NCI-H1417 treated with DMSO at 0.1 percent for 48 hours (cell line): ENCODE data around the gene FHL1.

Experiments used
- DNase-seq: peaks from one replicate; lab custom pipeline; 2025; lab: John Stamatoyannopoulos, UW

Gene FHL1

DNA sequence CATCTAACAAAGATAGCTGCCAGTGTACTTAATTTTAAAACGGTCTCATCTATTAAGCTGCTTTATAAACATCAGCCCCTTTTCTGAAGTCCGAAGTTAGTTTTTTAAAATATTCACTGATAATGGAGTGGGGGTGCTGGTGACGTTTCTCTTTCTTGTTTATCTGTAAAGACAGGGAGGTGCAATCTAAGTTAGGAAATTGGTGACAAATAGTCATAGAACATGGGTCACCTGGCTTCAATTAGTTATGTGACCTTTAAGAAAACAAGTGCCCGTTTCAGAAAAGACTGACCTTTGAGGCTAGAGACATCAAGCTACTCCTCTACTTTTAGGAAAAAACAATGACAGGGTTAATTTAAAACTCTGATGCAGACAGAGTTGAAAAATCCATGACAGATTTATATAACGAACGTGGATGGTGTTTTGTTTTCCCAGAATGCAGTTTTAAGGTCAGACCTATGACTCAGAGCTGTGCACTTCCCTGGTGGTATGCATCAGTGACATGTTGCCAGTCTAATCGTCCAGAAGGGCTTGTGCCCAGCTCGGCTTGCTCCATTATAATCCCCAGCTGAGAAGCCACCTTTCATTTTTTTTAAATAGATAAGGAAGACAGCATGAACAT is 38.2 kb downstream of the FHL1 start:
- no peak for DNase-seq

DNA sequence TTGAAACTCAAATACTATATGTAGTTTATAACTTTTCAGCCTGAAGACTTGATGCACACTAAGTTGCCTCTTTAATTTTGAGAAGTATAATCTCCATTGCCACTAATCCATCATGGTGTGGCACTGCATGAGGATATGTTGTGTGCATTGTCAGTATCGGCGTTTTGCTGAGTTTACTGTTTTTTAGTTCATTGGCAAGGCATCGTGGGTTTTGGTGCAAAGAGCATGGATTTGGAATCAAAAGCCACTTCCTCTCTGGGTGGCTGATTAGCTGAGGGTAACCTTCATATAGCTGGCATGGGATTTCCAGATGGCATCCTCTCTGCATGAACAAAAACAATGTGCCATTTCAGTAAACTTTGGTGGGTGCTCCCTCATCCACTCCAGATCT is 38.7 kb downstream of the FHL1 start:
- DNase-seq = no peak

DNA sequence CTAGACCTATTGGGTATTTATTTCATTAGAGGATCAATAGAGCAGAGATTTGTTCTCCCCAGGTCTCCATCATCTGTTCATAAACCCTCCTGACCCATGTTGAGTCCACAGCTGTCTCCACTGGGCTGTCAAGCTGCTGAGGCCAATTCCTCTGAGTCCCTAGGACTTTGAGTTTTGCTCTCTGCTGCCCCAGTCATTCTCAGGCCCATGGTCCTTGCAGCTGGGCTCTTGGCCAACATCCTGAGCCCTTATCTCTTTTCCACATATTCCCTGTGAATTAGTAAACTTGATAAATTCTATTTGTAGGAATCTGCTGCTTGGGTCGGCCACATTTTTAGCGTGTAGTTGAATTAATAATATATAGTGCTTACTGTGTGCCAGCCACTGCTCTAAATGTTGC is 41.9 kb downstream of the FHL1 start:
- DNase-seq = no peak

DNA sequence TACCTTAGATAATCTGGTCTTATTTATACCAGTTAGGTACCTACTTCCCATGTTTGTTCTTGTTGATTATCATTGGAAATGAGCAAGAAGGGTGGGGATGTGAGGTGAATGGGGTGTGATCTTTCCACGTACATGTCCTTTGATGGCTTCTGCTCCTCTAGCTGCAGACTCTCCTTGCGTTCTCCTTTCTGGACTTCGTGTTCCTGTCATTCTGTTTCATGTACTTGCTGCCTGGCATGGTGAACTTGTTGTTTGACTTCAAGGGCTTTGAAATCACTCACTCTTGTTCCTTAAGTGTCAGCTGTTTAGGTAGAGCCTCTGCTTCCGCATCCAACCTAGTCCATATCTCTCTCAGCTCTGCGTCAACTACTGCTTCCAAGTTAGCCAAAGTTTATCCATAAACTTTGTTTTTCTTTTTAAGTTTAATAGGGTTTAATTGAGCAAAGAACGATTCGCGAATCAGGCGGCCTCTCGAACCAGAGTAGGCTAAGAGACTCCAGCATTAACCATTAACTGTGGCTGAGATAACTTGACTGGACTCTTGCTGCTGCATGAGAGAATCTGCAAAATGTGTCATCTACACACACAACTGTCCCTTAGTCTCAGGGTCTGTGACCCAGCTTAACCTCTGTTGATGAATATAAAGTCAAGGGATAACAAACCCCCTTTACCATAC is 42.8 kb downstream of the FHL1 start:
- DNase-seq = no peak

DNA sequence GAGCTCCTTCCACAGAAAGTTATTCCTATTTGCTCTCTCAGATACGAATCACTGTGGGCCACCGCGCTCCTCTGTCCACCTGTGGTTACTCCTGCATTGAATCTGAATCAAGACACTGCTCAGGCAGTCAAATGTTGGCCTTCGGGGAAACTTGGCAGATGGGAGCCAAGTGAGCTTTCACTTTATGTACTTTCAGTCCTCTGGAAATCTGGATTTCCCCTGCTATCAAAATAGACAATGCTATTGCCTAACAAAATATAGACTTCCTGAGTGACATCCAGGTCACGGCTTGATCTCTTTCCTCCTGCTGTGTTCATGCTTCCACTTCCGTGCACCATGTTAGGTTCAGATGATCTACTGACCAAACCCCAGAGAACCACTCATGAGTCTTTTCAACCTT is 43.8 kb downstream of the FHL1 start:
- DNase-seq = no peak

DNA sequence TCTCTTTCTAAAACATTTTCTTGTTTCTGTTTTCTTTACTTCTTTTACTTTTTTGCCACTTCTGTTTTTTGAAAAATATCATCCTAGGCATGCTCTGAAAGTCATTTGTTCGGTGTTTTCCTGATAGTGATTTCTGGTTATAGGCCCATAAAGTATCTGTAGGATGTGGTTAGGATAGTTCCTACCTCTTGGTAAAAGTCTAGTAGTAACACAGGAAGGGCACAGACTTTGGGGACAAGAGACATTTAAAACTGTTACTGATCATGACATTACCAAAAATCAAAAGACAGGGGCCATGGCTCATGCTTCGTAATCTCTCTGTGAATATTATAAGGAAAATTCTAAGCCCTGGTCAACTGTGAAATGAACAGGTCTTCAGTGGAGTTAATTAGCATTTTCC is 44.8 kb downstream of the FHL1 start:
- DNase-seq = no peak

DNA sequence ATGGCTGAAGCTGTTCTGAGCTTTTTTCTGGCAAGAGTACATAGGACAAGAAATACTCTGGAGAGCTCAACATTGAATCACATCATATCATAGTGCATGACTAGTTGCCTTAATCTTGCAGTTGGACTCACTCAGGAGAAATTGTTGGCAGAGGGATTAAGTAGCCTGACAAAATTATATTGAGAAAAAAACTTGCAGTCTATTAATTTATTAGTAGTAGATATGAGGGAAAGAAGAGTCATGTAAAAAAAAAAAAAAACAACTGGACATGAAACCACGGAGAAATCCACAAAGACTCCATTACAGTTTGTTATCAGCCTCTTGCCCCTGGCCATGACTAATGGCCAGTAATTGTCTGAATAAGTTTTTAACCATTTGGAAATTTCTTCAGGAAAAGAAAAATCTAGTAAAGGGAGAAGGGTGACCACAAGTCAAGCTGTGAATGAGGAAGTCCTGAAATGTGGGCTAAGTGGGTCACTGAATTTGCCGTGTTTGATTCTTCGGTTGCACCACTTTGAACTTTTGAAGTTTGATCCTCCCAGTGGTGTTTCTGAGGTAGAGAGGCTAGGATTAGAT is 45.6 kb downstream of the FHL1 start:
- DNase-seq = no peak

DNA sequence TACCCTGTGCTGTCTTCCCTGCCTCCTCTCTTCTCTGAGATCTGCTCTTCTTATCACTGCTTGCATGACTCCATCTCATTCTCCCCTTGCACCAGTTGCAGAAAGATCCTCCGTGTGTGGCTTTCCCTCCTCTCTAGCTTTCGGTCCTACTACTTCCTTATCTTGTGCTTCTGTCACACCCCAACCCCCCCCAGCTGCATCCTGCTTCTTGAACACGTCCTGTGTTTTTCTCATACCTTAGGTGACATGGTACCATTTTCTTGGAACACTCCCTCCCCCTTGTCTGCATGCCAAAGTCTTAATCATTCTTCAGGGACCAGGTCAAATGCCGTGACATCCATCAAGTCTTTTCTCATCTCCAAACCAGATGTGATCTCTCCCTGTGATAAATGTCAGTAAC is 46.4 kb downstream of the FHL1 start:
- no peak for DNase-seq

DNA sequence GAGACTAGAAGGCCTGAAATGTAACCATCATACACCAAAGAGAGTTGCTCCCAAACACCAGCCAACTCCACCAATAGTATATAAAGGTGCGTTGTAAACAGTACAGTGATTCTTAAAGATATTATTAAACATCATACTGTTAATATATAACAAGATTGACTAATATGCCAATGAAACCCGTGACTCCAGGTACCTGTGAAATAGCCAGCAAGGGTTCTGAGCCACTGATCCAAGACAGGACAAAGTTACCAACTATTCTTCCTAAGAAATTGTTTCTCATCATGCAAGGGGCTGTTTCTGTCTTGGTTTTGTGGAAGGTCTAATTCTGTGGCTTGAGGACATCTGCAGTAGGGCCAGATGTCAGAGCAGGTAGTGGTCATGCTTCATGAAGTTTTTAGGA is 47.2 kb downstream of the FHL1 start:
- DNase-seq = no peak

DNA sequence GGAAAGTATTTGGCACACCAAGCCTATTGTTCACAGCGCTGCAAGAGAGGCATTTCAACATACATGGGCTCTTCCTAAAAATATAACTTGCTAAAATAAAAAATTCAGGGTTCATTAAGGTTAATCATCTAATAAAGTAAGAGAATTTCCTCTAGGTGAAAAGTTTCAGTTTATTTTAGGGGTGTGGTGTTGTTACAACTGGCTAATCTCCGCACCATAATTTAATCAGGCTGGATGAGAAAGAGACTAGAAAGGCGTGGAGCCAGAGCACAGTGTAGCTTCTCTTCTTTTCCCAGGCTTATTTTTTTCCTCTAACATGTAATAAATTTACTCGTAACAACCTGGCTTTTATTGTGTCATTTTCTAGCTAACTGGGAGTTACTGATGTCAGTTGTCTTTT is 47.9 kb downstream of the FHL1 start:
- no peak for DNase-seq

DNA sequence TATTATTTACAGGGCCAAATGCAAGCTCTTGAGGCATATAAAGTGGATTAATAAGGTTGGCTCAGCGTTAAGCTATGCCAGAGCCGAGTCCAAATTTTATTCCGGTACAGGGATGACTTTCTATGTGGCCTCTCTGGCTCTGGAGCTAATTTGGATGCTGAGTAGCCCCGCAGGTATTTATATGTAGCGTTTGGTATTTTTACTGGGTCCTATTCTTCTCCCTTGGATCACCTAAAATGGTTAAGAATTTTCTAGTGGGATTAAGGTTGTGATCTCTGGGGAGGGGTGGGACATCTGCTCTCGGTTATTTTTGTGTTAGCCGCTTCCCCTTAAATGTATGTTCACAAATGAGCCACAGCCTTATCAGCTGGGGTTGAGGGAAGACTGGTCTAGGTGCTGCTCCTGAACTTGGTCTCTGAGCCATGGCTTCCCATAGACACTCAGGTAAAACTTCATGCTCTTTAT is 49.4 kb downstream of the FHL1 start:
- DNase-seq = no peak

DNA sequence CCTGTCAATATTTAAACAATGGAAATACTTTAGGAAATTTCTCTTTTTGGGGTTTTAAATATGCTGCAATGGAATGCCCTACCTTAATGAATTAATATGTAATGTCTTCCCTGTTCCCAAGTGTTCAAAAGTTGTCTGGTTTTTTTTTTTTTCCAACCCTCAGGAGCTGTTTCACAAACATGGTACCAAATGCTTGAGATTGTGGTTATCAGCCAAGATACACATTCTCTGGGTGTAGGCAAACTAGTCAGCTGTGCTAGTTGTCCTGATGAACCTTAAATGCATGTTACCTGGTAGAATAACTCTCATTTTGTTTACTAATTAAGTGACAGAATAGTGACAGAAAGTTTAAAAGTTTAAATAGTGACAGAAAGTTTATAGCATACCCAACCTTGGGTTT is 50.7 kb downstream of the FHL1 start:
- DNase-seq = no peak

DNA sequence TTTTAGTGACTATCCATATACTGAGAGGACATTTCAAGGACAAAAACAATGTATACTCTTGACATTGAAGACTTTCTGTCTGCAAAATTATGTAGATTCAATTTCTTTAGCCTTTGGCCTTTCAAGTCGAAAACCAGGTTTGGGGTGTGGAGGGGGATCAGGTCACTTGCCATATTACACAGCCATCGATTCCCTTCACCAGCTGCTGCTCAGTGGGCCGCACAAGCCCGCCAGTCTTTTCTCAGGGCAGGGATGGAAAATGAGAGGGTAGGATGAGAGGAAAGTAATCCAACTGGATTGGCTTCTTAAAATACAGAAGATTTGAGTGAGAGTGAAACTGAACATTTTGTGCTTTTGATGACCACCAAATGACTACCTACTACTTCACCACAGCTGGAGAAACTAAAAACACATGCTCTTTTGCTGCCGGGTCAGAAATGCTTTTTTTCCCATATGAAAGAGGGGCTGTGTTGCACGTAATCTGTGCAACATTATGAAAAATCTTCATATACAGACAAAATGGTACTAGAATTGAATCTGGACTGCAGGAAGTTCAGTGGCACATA is 51.4 kb downstream of the FHL1 start:
- DNase-seq = no peak

DNA sequence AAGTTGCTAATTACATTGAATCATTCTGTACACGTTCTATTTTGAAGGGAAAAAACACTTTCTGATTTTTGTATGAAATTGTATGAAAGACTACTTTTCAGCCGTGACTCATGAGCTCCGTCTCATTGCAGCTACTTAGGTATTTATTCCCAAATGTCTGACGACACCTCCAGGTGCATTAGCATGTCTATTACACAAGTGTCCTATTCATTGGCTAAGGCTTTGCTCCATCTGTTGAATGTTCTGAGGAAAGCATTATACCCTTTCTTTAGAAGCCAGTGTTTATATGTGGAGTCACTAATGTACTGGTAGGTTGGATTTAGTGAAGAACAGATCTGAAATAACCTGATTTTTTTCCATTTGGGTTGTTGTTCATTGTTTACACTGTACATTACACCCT is 52.0 kb downstream of the FHL1 start:
- no peak for DNase-seq

DNA sequence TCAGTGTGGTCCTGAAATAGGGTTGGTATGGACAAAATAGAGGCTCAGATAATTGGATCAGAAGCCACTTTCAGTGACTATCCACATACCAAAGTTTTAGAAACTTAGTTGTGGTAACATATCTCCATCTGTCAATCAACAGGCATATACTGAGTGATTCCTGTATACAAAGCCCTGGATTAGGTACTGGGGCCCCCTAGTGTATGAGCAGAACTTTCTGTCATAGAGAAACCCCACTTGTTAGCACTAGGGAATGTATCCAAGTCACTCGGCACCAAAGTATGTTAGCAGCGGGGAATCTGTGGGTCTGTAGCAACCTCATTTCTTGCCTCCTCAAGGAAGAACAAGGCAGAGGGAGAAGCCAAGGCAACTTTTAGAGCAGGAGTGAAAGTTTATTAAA is 53.1 kb downstream of the FHL1 start:
- no peak for DNase-seq

DNA sequence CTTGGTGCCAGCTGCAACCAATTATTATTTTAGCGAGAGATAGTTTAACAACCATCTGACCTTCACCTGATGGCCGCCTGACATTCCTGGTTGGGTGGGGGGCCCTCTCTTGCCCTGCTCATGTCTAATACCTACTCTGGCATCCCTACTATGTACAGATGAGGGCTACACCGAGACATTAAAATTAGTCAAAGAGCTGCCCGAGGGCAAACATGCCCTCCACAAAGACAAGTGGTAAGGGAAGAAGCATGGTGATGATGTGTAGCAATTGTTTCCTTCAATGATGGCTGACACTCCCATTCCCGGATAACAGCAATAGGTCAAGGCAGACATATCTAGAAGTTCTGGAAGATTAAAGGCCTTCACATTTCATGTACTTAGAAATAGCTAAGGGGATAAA is 54.3 kb downstream of the FHL1 start:
- DNase-seq = no peak

DNA sequence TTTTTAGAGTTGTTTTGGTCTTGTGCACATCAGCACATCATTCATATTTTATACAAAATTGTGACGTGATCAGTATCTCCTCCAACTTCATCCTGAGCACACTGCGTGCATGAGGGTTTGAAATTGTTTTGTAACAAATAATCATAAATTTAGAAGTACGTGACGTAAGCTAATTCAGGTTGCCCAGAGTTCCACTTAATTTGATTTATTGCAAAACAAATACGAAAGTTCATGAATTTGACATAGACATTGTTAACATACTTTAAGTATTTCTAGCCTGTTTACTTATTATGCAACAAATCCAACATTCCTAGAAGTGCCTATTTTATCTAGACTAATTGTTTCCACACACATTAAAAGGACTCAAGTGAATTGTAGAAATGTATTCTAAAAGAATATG is 55.6 kb downstream of the FHL1 start:
- no peak for DNase-seq

DNA sequence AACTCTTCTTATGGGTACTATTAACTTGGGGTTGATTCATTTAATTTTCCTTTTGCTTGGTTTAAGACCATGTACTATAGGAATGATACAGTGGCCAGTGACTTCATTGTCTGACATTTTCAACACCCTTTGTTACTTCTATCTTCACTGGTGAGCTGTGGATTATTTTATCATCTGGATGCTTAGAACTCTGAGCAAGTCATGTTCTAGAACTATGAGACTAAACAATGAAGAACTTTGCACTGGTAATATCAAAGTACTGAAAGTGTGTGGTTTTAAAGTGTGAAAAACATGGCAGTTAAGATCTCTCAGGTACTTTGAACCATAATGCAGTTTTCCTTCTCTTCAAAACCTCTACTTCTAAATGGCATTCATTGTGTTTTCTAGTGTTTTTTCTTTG is 56.1 kb downstream of the FHL1 start:
- DNase-seq = no peak

DNA sequence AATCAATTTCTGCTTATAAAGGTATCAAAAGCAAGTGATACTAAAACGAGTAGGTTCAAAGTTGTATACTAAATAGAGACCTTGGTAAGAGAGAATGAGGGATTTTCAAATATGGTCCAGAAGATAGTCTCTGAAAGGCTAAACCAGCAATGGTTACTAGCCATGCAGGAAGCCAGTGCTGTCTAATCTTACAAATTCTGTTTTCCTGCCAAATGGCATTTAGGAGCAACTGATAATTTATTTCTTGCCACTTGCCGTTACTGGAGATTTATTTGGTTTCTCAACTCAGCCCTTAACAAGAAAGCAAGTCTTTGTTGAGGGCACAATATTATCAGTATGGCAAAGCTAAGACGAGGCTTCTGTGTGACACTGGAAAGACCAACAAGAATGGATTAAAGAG is 56.6 kb downstream of the FHL1 start:
- no peak for DNase-seq

DNA sequence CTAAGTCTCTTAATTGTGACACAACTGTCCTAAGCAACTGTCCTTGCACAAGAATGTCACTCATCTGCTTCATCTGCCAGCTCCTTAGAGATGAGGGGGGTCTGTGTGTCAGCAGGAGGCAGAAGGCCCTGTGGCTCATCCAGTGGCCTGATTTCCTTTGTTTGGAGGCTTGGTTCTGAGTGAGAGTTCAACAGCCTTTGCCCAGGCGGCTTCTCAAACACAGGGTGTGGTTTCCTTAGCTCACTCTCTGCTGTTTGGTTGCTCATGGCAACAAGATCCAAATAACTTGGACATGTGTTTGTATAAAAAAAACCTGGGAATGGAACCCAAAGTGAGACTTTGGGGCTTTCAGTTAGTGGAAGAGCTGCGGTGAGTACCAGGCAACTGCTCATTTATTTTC is 57.2 kb downstream of the FHL1 start:
- no peak for DNase-seq

DNA sequence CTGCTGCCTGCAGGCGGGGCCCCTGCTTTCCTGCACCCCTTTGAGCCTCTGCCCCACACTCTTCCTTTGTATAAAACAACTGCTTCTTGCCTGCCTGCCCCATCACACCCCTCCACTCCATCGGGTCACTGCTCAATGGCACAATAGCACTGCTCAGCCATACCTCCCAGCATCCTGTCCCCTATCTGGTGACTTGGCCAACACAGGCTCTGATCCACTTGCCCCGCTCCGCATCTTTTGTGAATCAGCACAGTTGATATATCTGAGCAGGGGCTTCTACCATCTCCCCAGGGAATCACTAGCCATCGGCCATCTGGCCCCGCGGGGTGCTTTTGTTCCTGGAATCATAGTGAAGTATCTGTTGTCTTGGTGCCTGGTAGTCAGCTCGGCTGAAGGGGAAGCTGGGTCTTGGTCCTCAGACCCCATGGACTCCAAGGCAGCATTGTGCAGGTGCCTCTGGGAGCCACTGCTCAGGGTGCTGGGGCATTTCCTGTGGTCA is 58.6 kb downstream of the FHL1 start:
- no peak for DNase-seq

DNA sequence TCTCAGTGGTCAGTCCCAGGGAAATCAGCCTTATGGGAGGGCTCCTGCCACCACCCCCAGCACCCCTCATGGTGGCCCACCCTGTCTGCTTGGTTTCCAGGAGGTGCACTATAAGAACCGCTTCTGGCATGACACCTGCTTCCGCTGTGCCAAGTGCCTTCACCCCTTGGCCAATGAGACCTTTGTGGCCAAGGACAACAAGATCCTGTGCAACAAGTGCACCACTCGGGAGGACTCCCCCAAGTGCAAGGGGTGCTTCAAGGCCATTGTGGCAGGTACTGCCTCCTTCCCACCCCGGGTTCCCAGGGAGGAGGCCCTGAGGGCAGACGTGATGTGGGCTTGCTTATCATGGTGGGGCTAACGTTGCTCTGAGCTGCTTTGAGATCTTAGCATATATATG is 59.6 kb downstream of the FHL1 start:
- DNase-seq = no peak

DNA sequence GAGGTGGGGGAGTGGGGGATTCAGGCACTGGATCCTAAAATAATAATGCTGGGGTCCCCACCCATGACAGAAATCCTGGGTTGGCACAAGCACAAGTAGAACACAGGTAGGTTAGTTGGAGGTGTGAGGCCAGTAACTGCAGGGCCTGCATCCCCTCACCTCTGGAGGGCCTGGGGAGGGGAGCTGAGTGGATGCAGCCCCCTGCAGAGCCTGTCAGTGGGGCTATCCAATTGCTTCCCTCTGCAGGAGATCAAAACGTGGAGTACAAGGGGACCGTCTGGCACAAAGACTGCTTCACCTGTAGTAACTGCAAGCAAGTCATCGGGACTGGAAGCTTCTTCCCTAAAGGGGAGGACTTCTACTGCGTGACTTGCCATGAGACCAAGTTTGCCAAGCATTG is 60.2 kb downstream of the FHL1 start:
- DNase-seq = no peak
